Measurements from ENCODE around the gene KLHL33.
"Not testable (repeated sequence)": the region's sequence is repeated elsewhere in the genome, so short reads cannot be mapped to it uniquely, and the experiment has no call there.

KLHL33 gene

GRCh38 chr14:20435582-20436362, at the start of gene KLHL33:
Gene KLHL33 (minus strand): TSS chr14:20436166. CDS start chr14:20435811, 355 bp downstream.
- DNase-seq (ENCODE audit: low spot score) = no peak

DNA sequence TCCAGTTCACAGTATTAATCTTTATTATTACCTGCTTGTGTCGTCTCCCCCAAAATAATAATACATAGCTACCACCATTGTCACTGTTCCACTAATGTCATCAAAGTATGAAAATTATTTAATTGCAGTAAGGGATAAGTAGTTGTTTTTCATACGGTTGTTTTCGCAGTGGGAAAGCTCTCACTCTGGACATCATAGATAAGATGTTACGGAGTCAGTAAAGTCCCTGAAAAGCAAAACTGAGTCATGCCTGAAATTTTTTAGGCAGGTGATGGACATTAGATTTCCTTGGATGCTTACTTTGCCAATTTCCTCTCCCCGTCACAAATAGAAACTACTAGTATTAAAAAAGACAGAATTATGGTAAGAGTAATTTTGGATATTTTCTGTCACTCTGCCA, 46.4 kb upstream of the KLHL33 start:
- DNase-seq (ENCODE audit: low spot score) = peak; percentile 91

- DNase-seq (ENCODE audit: low spot score) = peak; percentile 50
Observed at GRCh38 chr14:20478894-20479293, 42.9 kb upstream of the KLHL33 start.

GRCh38 chr14:20477211-20477876, 41.4 kb upstream of the KLHL33 start:
- peak; percentile 90 for DNase-seq (ENCODE audit: low spot score)

DNA sequence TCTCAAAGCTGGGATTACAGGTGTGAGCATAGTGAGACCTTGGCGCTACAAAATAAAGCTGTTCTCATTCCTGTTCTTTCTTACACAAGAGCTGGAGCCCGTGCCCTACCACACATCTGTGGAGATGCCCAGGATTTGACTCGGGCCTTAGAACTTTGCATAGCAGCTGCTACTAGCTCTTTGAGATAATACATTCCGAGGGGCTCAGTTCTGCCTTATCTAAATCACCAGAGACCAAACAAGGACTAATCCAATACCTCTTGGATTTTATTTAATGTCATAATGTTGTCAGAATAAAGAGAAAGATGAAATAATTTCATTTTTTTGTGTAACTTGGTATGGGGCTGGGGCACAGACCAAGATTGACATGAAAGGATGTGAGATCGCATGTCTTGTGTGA, 40.8 kb upstream of the KLHL33 start:
- peak; percentile 73 for DNase-seq (ENCODE audit: low spot score)

DNA sequence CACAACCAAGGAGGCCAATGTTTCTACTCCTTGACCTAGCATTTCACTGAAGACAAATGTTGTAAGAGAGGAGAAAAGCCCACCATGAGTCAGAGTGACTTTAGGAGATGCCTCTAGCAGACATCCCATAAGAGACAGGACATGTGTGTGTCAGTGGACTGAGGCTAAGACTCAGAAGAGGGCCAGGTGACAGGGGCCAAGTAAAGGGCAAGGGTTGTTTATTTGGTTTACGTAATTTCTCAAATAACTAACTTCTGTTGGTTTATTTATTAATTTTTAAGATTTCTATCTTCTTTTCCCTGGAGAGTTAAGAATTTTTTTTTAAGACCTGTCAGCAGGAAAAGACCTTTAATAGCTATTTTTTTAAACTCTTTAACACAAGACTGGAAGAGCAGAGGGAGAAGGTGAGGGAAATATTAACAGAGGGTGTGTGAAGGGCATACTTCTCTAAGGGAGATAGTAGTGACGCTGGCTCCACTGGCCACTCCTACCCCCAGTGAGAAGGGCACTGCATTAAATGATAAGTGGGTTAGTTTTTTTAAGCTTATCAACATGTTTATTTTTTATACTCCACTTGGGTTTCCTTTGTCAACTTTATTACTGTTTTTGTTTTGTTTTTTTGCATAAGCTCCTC, 36.7 kb upstream of the KLHL33 start:
- DNase-seq (ENCODE audit: low spot score) = peak; percentile 85

DNA sequence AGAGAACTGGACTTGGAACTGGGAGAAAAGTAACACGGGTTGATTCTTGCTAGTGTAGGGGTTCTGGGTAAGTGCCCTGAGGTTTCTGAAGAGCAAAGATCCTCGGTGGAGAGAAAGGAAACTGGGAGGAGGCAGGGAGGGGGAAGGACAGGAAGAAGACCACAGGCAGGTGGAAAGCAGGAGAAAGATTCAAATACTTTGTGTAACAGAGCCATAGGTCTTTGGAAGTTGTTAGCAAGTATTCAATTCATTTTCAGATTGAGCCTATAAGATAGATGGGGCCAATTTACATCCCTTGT, 34.6 kb upstream of the KLHL33 start:
- DNase-seq (ENCODE audit: low spot score) = peak; percentile 28

- peak; percentile 70 for DNase-seq (ENCODE audit: low spot score)
Observed at GRCh38 chr14:20469890-20470602, 34.1 kb upstream of the KLHL33 start.

DNA sequence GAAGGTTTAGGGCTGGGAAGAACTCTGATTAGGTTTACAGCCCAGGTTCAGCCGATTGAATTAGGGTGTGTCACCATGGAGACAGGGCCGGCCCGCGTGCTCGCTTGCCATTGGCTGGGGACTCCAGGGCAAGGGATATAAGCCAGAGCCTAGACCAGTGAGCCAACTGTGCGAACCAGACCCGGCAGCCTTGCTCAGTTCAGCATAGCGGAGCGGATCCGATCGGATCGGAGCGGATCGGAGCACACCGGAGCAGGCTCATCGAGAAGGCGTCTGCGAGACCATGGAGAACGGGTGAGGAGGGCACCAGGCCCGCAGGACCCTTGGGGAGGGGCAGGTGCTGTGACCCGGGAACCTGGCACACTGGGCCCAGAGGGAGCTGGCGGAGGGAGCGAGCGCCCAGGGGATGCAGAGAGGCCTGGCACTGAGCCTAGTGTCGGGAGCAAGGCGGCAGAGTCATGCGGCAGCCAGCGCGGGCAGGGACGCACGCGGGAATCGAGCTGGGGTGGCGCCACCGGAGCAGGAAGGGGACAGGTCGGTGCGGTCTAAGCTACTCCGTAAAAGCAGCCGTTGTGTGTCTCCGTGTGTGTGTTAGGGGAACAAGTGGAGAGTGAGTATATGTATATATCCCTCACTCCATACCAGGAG, 33.4 kb upstream of the KLHL33 start, which contains the start of gene PNP:
Gene PNP (plus strand): TSS at position 165 of the 648 bp plus-strand sequence. CDS start 119 bp downstream, at position 284.
- DNase-seq (ENCODE audit: low spot score) = peak; percentile 96

DNA sequence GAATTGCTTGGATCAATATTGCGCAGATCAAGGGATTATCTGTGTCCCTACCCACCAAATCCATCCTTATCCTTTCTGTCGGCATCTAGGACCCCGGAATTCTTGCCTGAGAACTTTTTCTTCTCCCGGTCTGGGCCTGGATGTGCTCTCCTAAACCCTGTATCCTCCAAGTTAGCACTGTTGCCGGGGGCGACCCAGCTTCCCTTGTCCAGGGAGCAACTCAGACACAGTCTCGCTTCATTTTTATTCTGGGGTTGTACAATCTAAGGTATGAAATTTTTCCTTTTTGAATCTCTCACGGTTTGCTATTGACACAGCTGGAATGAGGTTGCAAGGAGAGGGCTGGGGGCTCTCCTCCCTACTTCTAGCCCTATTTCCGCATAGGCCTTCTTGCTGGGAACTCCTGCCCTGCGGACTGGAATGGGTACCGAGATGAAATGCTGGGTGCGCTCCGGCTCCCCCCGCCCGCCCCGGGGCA, 32.8 kb upstream of the KLHL33 start:
- no peak for DNase-seq (ENCODE audit: low spot score)

- DNase-seq (ENCODE audit: low spot score) = peak; percentile 100
Observed at GRCh38 chr14:20461225-20462141, 25.5 kb upstream of the KLHL33 start, which contains the start of gene PIP4P1. Gene PIP4P1 (minus strand): TSS chr14:20461434. CDS start chr14:20461325, 109 bp downstream.

DNA sequence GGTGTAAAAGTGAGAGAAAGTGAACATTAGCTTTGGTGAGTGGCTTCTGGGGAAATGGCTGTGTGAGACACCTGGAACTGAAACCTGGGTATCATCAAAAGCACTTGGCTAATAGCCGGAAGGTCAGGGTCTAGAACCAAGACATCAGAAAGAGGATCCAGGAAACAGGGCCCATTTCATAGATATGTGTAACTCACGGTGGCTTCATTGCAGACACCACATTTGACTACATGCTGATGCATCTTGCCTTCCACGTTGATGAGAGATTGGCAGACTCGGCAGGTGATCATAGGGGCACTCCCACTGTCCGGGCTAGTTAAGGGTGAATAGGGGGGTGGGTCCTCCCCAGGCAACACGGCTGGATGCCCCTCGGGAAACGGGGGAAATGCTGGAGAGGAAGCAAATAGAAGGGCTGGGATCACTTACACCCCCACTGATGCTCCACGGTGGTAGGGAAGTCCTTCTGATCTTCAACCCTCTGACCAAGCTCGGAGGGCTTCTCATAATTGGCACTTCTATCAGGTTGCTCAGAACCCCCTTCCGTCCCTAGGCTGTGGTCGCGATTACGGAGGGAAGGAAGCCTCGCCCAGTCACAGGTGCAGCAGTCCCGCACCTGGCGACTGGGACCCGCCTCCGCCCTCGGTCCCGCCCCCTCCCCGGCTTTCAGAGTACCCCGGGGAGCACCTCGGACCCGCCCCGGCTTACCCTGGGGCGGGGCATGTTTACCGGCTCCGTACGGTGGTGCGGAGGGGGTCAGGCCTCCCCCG, 24.7 kb upstream of the KLHL33 start:
- peak; percentile 52 for DNase-seq (ENCODE audit: low spot score)

DNA sequence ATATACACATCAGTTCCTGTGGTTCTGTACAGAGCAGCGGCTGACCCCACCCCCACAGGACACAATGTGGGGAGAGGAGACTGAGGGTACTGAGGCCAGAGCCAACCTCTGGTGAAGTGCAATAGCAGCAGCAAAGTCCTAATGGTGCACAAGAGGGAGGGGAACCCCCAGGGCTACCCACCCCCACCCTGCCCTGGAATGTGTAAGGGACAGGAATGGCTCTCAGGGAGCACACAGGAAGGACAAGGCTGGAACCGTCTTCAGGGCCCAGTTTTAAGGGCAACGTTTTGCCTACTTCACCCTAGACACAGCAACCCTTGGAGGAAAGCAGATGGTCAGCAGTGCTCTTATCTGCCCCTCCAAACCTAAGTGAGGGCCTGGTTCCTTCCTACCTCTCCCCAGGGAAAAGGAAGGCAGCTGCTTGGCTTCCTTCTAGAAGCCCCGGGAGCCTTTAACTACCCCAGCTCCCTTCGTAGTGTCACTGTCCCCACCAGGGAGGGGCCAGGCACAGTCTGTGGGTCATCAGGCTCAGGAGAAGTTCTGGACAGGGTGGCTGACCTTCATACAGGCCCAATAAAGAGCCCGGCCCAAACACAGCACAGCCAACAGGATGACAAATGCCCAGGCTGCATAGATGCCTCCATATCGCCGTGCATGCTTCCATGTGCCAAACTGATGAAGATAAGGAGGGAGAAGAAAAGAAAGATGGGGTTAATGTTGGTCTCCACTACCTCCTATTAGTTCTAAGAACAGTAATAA, 22.2 kb upstream of the KLHL33 start:
- DNase-seq (ENCODE audit: low spot score) = no peak

- DNase-seq (ENCODE audit: low spot score) = no peak
Observed at GRCh38 chr14:20456971-20457370, 21.0 kb upstream of the KLHL33 start.

DNA sequence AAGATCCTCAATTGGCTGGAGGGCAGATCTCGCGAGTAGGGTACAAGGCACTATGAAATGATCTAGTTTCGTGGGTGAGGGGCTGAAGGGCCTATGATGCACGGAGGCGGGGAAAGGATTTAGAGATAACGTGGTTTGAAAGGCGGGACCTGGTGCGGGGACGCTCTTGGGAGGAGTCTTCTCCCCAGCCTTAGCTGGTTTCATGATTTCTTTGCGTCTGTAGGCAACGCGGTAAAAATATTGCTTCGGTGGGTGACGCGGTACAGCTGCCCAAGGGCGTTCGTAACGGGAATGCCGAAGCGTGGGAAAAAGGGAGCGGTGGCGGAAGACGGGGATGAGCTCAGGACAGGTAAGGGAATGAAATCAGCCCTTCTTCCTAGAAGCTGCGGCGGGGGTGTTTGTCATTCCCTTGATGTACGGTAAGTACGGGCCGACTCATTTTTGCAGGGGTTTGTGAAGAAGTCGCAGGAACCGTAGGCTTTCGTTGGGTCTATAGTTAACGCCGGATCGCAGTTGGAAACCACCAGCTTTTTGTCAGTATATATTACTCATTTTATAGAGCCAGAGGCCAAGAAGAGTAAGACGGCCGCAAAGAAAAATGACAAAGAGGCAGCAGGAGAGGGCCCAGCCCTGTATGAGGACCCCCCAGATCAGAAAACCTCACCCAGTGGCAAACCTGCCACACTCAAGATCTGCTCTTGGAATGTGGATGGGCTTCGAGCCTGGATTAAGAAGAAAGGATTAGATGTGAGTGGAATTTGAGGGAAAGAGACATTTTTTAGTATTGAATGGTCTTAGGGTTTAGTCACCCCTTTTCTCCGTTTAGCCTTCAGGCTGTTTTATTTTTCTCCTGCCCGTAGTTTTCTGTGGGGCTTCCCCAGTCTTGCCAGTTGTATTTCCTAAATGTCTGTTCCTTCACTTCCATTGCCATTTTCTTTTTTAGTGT, 19.7 kb upstream of the KLHL33 start:
- peak; percentile 78 for DNase-seq (ENCODE audit: low spot score)

DNA sequence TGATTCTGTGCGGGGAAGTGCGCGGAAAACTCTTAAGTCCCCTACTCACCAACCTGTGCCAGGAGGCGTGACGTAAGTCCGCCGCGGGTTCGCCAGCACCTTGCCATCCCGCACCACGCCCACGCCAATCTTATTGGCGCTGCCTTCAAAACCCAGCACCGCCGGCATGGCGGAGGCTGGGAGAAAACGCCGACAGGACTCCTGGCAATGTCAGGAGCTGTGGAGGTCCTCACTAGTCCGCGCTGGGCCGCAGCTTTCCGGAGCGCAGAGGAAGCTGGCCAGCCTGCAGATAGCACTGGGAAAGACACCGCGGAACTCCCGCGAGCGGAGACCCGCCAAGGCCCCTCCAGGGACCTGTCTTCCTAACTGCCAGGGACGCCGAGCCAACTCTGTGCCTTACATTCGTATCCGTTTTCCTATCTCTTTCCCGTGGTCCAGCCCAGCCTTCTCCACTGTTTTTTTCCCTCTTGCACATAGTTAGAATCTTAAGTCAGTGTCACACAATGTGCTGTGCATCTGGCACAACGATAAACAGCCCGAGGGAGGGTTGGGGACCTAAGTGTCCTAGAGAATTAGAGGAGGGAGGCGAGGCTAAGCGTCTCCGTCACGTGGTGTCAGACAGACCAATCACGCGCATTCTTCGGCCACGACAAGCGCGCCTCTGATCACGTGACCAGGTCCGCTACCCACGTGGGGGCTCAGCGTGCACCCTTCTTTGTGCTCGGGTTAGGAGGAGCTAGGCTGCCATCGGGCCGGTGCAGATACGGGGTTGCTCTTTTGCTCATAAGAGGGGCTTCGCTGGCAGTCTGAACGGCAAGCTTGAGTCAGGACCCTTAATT, 18.8 kb upstream of the KLHL33 start, which contains the start of the genes APEX1 and OSGEP:
Gene APEX1 (plus strand): TSS at position 711 of the 839 bp plus-strand sequence. CDS start 420 bp downstream, outside the sequence.
Gene OSGEP (minus strand): TSS at position 297 of the 839 bp plus-strand sequence. CDS start 129 bp downstream, at position 168.
- DNase-seq (ENCODE audit: low spot score) = peak; percentile 99

DNA sequence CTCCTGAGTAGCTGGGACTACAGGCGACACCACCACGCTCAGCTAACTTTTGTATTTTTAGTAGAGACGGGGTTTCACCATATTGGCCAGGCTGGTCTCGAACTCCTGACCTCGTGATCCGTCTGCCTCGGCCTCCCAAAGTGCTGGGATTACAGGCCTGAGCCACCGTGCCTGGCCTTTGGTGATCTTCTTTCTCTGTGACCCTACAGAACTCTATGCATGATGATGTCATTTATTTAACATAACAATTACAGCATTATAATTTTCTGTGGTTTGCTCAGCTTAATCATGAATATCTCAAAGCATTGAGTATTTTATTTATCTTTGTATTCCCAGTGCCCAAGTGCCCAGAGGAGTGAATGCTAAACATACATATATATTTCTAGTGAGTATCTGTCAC, 16.9 kb upstream of the KLHL33 start:
- not testable (repeated sequence) for DNase-seq (ENCODE audit: low spot score)

All from hematopoietic multipotent progenitor cell treated with erythropoietin and hydrocortisone succinate and interleukin-3 and kit ligand, for 15 days (in vitro differentiated cells).